GM12878 (cell line): ENCODE results near the gene P3R3URF.

ENCODE experiments used
- BCL3 ChIP-seq: IDR thresholded peaks from 2 replicates; pipeline ENCODE4 v1.6.1; 2011; ENCODE audit warnings: borderline replicate concordance, low read depth, mild to moderate bottlenecking, moderate library complexity, low read length; ENCODE audit not compliant: insufficient read depth, poor library complexity, severe bottlenecking
- CTCF ChIP-seq, 3 experiments: IDR thresholded peaks in 2 of 3; conservative IDR thresholded peaks in 1 of 3; 2 replicates each; pipeline ENCODE4 v1.5.1; 2011; ENCODE audit warnings: low read depth in 3 of 3, low read length in 3 of 3, mild to moderate bottlenecking in 3 of 3, control low read depth in 2 of 3, moderate library complexity in 2 of 3, inconsistent platforms in 1 of 3, mixed read lengths in 1 of 3; ENCODE audit not compliant: control insufficient read depth in 2 of 3, insufficient read depth in 1 of 3; ENCODE audit errors: extremely low read depth in 1 of 3
- EP300 ChIP-seq, 2 experiments: fragments of 150-350 bp in 1 of 2; IDR thresholded peaks; 2 replicates each; pipeline ENCODE4 v1.6.1; 2011 to 2012; ENCODE audit warnings: low read depth in 2 of 2, low read length in 2 of 2, borderline replicate concordance in 1 of 2, improper control_type of control experiment in 1 of 2, inconsistent platforms in 1 of 2; ENCODE audit not compliant: control insufficient read depth in 1 of 2
- IKZF2 ChIP-seq, 2 experiments: fragments of 450-650 bp; IDR thresholded peaks; 2 replicates each; pipeline ENCODE4 v1.6.1; 2017; ENCODE audit warnings: mild to moderate bottlenecking in 2 of 2, moderate library complexity in 2 of 2
- NR2C1 ChIP-seq: fragments of 450-650 bp; IDR thresholded peaks from 2 replicates; pipeline ENCODE4 v1.6.1; 2017; ENCODE audit warnings: antibody characterized with exemption, mild to moderate bottlenecking, moderate library complexity
- RAD21 ChIP-seq: IDR thresholded peaks from 2 replicates; pipeline ENCODE4 v1.6.1; 2011; ENCODE audit warnings: mild to moderate bottlenecking, low read depth, low read length, moderate library complexity; ENCODE audit not compliant: insufficient read depth
- SUPT20H ChIP-seq: IDR thresholded peaks from 2 replicates; pipeline ENCODE4 v1.6.1; 2011; ENCODE audit warnings: low read depth, mild to moderate bottlenecking, low read length, moderate library complexity, borderline replicate concordance; ENCODE audit not compliant: control insufficient read depth
- ZNF274 ChIP-seq: IDR thresholded peaks from one replicate; pipeline ENCODE4 v1.8.0; 2011; ENCODE audit not compliant: insufficient read length, insufficient read depth
- ZNF687 ChIP-seq: fragments of 450-650 bp; IDR thresholded peaks from 2 replicates; pipeline ENCODE4 v1.6.1; 2017; ENCODE audit warnings: mild to moderate bottlenecking, moderate library complexity

- no peak for TF ChIP-seq IKZF2 (IDR thresholded peaks at IDR 0.05)
- TF ChIP-seq ZNF687: no peak
- no peak for TF ChIP-seq CTCF (IDR thresholded peaks at IDR 0.05 in 2 of 3, conservative IDR thresholded peaks at IDR 0.05 in 1 of 3; ENCODE audit: control insufficient read depth in 2 of 3, extremely low read depth in 1 of 3, insufficient read depth in 1 of 3, low read depth in 3 of 3, low read length in 3 of 3)
- no peak for TF ChIP-seq EP300 (IDR thresholded peaks at IDR 0.05; ENCODE audit: borderline replicate concordance in 1 of 2, control insufficient read depth in 1 of 2, low read depth in 2 of 2, low read length in 2 of 2)
- TF ChIP-seq RAD21: no peak
- TF ChIP-seq SUPT20H: no peak
- no peak for TF ChIP-seq BCL3
- TF ChIP-seq NR2C1: no peak
- TF ChIP-seq ZNF274: no peak
Observed at GRCh38 chr1:46160212-46160611, 16.1 kb downstream of the P3R3URF start.
